Smooth muscle cell (in vitro differentiated cells): ENCODE results near the gene PDE4D. TPM values are rescaled to one million over a fixed set of nuclear protein-coding genes. Genes with fewer than 3 reads are reported as not detected.
A peak's percentile ranks its signal among the peaks of the same experiment; 100 is the strongest.

ENCODE experiments used
- DNase-seq: peaks from one replicate; lab custom pipeline; 2025; ENCODE audit not compliant: unreplicated experiment; lab: John Stamatoyannopoulos, UW
- H2AFZ ChIP-seq: fragments of 200-600 bp; sonication (generic); 2 replicates; pipeline ENCODE4 v1.6.0; 2016; ENCODE audit warnings: antibody characterized with exemption, low read depth, mild to moderate bottlenecking
- H3F3A ChIP-seq: fragments of 200-600 bp; sonication (generic); 2 replicates; pipeline ENCODE4 v1.6.0; 2017; ENCODE audit warnings: antibody characterized with exemption, low read depth
- H3K27ac ChIP-seq: fragments of 200-600 bp; sonication (generic); 2 replicates; pipeline ENCODE4 v1.5.1; 2016; ENCODE audit warnings: low read depth, mild to moderate bottlenecking
- H3K27me3 ChIP-seq: fragments of 200-600 bp; sonication (generic); 2 replicates; pipeline ENCODE4 v1.6.1; 2016; ENCODE audit warnings: low read depth, mild to moderate bottlenecking
- H3K36me3 ChIP-seq: fragments of 200-600 bp; sonication (generic); 2 replicates; pipeline ENCODE4 v1.5.1; 2016; ENCODE audit warnings: low read depth
- H3K4me1 ChIP-seq: fragments of 200-600 bp; sonication (generic); 2 replicates; pipeline ENCODE4 v1.5.1; 2016; ENCODE audit warnings: low read depth
- H3K4me2 ChIP-seq: fragments of 200-600 bp; sonication (generic); 2 replicates; pipeline ENCODE4 v1.6.0; 2016; ENCODE audit warnings: mild to moderate bottlenecking
- H3K4me3 ChIP-seq: fragments of 200-600 bp; sonication (generic); 2 replicates; pipeline ENCODE4 v1.5.1; 2016; ENCODE audit warnings: mild to moderate bottlenecking
- H3K79me2 ChIP-seq: fragments of 200-600 bp; sonication (generic); 2 replicates; pipeline ENCODE4 v1.6.0; 2016; ENCODE audit warnings: low read depth, mild to moderate bottlenecking
- H3K9ac ChIP-seq: fragments of 200-600 bp; sonication (generic); 2 replicates; pipeline ENCODE4 v1.6.0; 2016; ENCODE audit warnings: low read depth
- H3K9me3 ChIP-seq: fragments of 200-600 bp; sonication (generic); replicated peaks from 2 replicates; pipeline ENCODE4 v1.5.1; 2016; ENCODE audit warnings: low read depth
- H4K20me1 ChIP-seq: fragments of 200-600 bp; sonication (generic); 2 replicates; pipeline ENCODE4 v1.6.0; 2016; ENCODE audit warnings: low read depth
- CTCF ChIP-seq: fragments of 200-600 bp; sonication (generic); IDR thresholded peaks from 2 replicates; pipeline ENCODE4 v1.5.1; 2017; ENCODE audit warnings: borderline replicate concordance, mild to moderate bottlenecking, antibody characterized with exemption; ENCODE audit not compliant: insufficient read depth, poor library complexity, severe bottlenecking
- WGBS: methylation state at CpG from one replicate; pipeline ENCODE4 v1.1.7; 2016; ENCODE audit warnings: low lambda C conversion rate; 5-methylcytosine and 5-hydroxymethylcytosine counted together
- polyA plus RNA-seq: library from polyadenylated mRNA; unstranded; fragments of >200 nt; fragmentation: Nextera tagmentation; extraction: Ambion mirVana; gene quantifications from 2 replicates; pipeline ENCODE4 v1.2.1, GENCODE V29; 2016
- total RNA-seq: library from RNA; depleted of rRNA; stranded (reverse); fragments of >200 nt; gene quantifications from 2 replicates; pipeline ENCODE4 v1.2.3, GENCODE V29; 2014

PDE4D gene
- total and polyA plus RNA-seq, 2 experiments from 2014 or later: 16.4 to 61.0 TPM

GRCh38 chr5:59097116-59097515, 796.4 kb downstream of the PDE4D start:
- peak overlapping the region; percentile 6 for H3K9ac ChIP-seq
- no peaks in the 10 kb centered on the region for H3K79me2 ChIP-seq
- no peaks in the 10 kb centered on the region for H3K9me3 ChIP-seq
- peak overlapping the region; percentile 61 for H3K4me2 ChIP-seq
- no peaks in the 10 kb centered on the region for H3K4me1 ChIP-seq
- no peak overlapping the region for H3K4me3 ChIP-seq
- H3K27ac ChIP-seq: peak overlapping the region; percentile 63
- no peak overlapping the region for H2AFZ ChIP-seq
- H4K20me1 ChIP-seq: no peaks in the 10 kb centered on the region
- DNase-seq: no peak
- peaks cover 3% of the 10 kb centered on the region for H3F3A ChIP-seq
- no peaks in the 10 kb centered on the region for H3K27me3 ChIP-seq
- TF ChIP-seq CTCF: no peak
- no peaks in the 10 kb centered on the region for H3K36me3 ChIP-seq
- 2% methylated on average over 3 of the region's 3 CpGs for WGBS

GRCh38 chr5:59095480-59095879, 798.0 kb downstream of the PDE4D start:
- peak overlapping the region; percentile 19 for H3K4me3 ChIP-seq
- no peaks in the 10 kb centered on the region for H3K9me3 ChIP-seq
- H3F3A ChIP-seq: peaks cover 3% of the 10 kb centered on the region
- no peak overlapping the region for H3K9ac ChIP-seq
- peak overlapping the region; percentile 38 for H3K4me2 ChIP-seq
- TF ChIP-seq CTCF: no peak
- H4K20me1 ChIP-seq: no peaks in the 10 kb centered on the region
- no peak for DNase-seq
- peak overlapping the region; percentile 53 for H3K27ac ChIP-seq
- no peak overlapping the region for H2AFZ ChIP-seq
- no peaks in the 10 kb centered on the region for H3K27me3 ChIP-seq
- H3K4me1 ChIP-seq: no peaks in the 10 kb centered on the region
- no peaks in the 10 kb centered on the region for H3K36me3 ChIP-seq
- WGBS: 7% methylated on average over 1 of the region's 1 CpG
- no peaks in the 10 kb centered on the region for H3K79me2 ChIP-seq

GRCh38 chr5:59094864-59095263, 798.7 kb downstream of the PDE4D start:
- 94% methylated on average over 2 of the region's 2 CpGs for WGBS

More at GRCh38 chr5:59094864-59095263, 798.7 kb downstream of the PDE4D start:
- no peak for TF ChIP-seq CTCF
- H3K9ac ChIP-seq: no peak overlapping the region
- H3K79me2 ChIP-seq: no peaks in the 10 kb centered on the region
- H3F3A ChIP-seq: peaks cover 3% of the 10 kb centered on the region
- no peaks in the 10 kb centered on the region for H3K27me3 ChIP-seq
- peak overlapping the region; percentile 38 for H3K4me2 ChIP-seq
- no peaks in the 10 kb centered on the region for H4K20me1 ChIP-seq
- no peaks in the 10 kb centered on the region for H3K9me3 ChIP-seq
- H3K36me3 ChIP-seq: no peaks in the 10 kb centered on the region
- H3K4me3 ChIP-seq: no peak overlapping the region
- H3K27ac ChIP-seq: peak overlapping the region; percentile 53
- no peak overlapping the region for H2AFZ ChIP-seq
- no peaks in the 10 kb centered on the region for H3K4me1 ChIP-seq
- no peak for DNase-seq
